ENCODE data around the gene TRIP6.

The TRIP6 gene

DNA sequence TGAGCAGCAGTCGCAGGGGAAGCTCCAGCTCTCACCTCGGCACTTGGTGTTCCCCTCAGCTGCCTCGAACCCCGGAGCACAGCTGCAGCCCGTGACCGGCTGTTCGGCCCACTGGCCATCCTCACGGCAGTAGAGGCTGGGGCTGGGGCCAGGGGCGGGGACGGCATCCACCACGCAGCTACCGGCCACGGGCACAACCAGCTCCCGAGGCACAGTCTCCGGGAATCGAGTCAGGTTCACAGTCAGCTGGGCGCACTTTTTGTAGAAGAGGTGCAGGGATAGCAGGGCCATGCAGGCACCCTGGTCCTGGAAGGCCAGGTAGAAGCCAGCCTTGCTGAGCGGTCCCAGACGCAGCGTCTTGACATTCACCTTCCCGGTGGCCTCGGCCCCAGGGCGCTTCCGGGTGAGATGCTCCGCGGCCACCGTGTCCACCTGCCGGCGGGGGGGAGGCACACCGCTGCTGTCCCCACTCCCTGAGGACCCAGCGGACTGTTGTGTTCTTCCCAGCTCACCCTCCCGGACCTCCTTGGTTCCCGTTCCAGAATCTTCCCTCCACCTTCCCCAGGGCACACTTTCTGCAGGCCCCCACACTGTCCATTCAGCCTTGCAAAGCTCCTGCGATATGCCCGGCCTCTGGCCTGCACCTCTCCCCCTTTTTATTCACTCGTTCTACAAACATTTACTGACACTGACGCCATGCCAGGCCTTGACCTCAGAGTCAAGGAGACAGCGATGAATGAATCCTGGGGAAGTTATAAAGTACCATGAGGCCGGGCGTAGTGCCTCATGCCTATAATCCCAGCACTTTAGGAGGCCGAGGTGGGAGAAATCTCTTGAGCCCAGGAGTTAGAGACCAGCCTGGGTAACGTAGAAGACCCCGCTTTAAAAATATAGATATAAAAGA is 44.7 kb upstream of the TRIP6 start:
- H3K23ac ChIP-seq (ENCODE audit: low read depth, low read length, poor library complexity): peak overlapping the region; percentile 55

DNA sequence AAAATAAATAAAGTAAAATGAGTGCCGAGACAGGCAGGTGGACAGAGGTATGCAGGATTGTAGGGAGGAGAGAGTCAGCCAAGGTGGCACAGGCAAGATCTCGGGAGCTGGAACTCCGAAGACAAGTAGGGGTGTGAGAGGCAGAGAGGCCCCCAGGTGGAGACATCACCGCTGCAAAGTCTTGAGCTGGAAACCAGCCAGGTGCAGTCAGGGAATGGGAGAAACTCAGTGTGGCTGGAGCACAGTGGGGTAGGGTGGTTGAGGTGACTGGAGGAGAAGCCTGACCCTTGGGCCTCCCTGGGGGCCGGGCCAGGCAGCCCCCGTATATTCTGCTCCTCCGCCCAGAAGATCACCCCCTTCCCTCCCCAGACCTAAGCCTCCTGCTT is 44.1 kb upstream of the TRIP6 start:
- WGBS, 2 donors (ENCODE audit: extremely low coverage in 2 of 2, insufficient read length in 2 of 2, insufficient replicate concordance in 1 of 2): no CpG with 5 or more reads among the region's 7 CpGs
- Histone ChIP-seq H3K18ac (ENCODE audit: low read length) (no peak overlapping the region), H2BK12ac (ENCODE audit: low read length) (no peak overlapping the region), H3K9ac (ENCODE audit: low read depth, low read length, poor library complexity) (no peak overlapping the region), H3K4ac (ENCODE audit: low read length) (no peak overlapping the region), H2BK15ac (ENCODE audit: low read length) (no peak overlapping the region), H3K4me3 (ENCODE audit: low read length in 2 of 2) (no peak overlapping the region), H3K9me3 (replicated peaks in 1 of 2; ENCODE audit: control insufficient read depth in 2 of 2, insufficient read depth in 1 of 2, low read depth in 1 of 2, low read length in 2 of 2) (peaks cover 0 to 2% of the 10 kb centered on the region in 2 donors), H3K27me3 (ENCODE audit: control insufficient read depth in 3 of 3, insufficient read depth in 3 of 3, low read depth in 1 of 3, low read length in 3 of 3) (no peaks in the 10 kb centered on the region), H3K79me1 (ENCODE audit: low read depth, low read length) (peaks cover 23% of the 10 kb centered on the region), H3K14ac (ENCODE audit: low read length) (no peak overlapping the region), H2BK5ac (ENCODE audit: low read length) (no peak overlapping the region), H4K91ac (ENCODE audit: low read depth, low read length, poor library complexity) (no peak overlapping the region), H3K27ac (replicated peaks; ENCODE audit: low read length) (no peak overlapping the region), H3K4me2 (ENCODE audit: insufficient read depth, low read length, poor library complexity, severe bottlenecking) (no peak overlapping the region), H2BK120ac (ENCODE audit: low read depth, low read length) (no peak overlapping the region), H3K23ac (ENCODE audit: low read depth, low read length, poor library complexity) (peak overlapping the region; percentile 96), H3K36me3 (replicated peaks in 1 of 2; ENCODE audit: control insufficient read depth in 2 of 2, insufficient read depth in 2 of 2, low read length in 2 of 2) (peaks cover 50 to 75% of the 10 kb centered on the region in 2 donors), H2AK5ac (ENCODE audit: low read depth, low read length) (no peak overlapping the region), H2AFZ (ENCODE audit: low read length) (no peak overlapping the region), H3K4me1 (ENCODE audit: control insufficient read depth in 2 of 2, insufficient read depth in 1 of 2, low read depth in 1 of 2, low read length in 2 of 2) (peaks cover 10% of the 10 kb centered on the region in 2 donors), H4K8ac (ENCODE audit: low read depth, low read length) (no peak overlapping the region)
- DNase-seq (ENCODE audit: low spot score): no peak

More for the DNA sequence above, 44.7 kb upstream of the TRIP6 start:
- Histone ChIP-seq H3K36me3 (replicated peaks in 1 of 2; ENCODE audit: control insufficient read depth in 2 of 2, insufficient read depth in 2 of 2, low read length in 2 of 2) (peaks cover 51 to 79% of the 10 kb centered on the region in 2 donors), H3K9me3 (replicated peaks in 1 of 2; ENCODE audit: control insufficient read depth in 2 of 2, insufficient read depth in 1 of 2, low read depth in 1 of 2, low read length in 2 of 2) (peaks cover 0 to 2% of the 10 kb centered on the region in 2 donors), H3K4ac (ENCODE audit: low read length) (no peak overlapping the region), H3K14ac (ENCODE audit: low read length) (no peak overlapping the region), H2BK15ac (ENCODE audit: low read length) (no peak overlapping the region), H3K4me2 (ENCODE audit: insufficient read depth, low read length, poor library complexity, severe bottlenecking) (no peak overlapping the region), H2BK120ac (ENCODE audit: low read depth, low read length) (no peak overlapping the region), H3K27me3 (ENCODE audit: control insufficient read depth in 3 of 3, insufficient read depth in 3 of 3, low read depth in 1 of 3, low read length in 3 of 3) (no peaks in the 10 kb centered on the region), H3K9ac (ENCODE audit: low read depth, low read length, poor library complexity) (no peak overlapping the region), H2AFZ (ENCODE audit: low read length) (no peak overlapping the region), H3K27ac (replicated peaks; ENCODE audit: low read length) (no peak overlapping the region), H3K18ac (ENCODE audit: low read length) (no peak overlapping the region), H4K91ac (ENCODE audit: low read depth, low read length, poor library complexity) (no peak overlapping the region), H2AK5ac (ENCODE audit: low read depth, low read length) (no peak overlapping the region), H4K8ac (ENCODE audit: low read depth, low read length) (no peak overlapping the region), H3K4me3 (ENCODE audit: low read length in 2 of 2) (no peak overlapping the region), H2BK5ac (ENCODE audit: low read length) (no peak overlapping the region), H2BK12ac (ENCODE audit: low read length) (no peak overlapping the region), H3K79me1 (ENCODE audit: low read depth, low read length) (peaks cover 23% of the 10 kb centered on the region), H3K4me1 (ENCODE audit: control insufficient read depth in 2 of 2, insufficient read depth in 1 of 2, low read depth in 1 of 2, low read length in 2 of 2) (peaks cover 10% of the 10 kb centered on the region in 2 donors)
- WGBS, 2 donors (ENCODE audit: extremely low coverage in 2 of 2, insufficient read length in 2 of 2, insufficient replicate concordance in 1 of 2): no CpG with 5 or more reads among the region's 43 CpGs
- no peak for DNase-seq (ENCODE audit: low spot score)

DNA sequence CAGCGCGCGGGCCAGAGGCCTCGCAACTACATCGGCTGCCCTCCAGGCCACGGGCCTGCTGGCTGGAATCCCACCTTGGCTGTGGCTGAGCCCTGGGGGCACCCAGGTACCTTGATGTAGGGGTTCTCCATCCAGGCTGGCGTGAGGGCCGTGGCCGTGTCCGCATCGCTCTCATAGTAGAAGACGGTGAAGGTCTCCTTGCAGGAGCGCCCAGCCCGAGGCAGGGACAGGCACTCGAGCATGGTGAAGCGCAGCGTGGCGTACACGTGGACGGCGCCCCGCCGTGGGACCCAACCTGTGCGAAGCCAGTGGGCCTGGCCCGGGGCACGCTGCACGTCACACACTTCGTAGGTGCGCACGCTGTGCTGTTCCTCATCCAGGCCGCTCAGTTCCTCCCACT is 43.7 kb upstream of the TRIP6 start:
- WGBS, 2 donors (ENCODE audit: extremely low coverage in 2 of 2, insufficient read length in 2 of 2, insufficient replicate concordance in 1 of 2): no CpG with 5 or more reads among the region's 31 CpGs
- H3K4me2 ChIP-seq (ENCODE audit: insufficient read depth, low read length, poor library complexity, severe bottlenecking): no peak overlapping the region
- peaks cover 47 to 71% of the 10 kb centered on the region in 2 donors for H3K36me3 ChIP-seq (replicated peaks in 1 of 2; ENCODE audit: control insufficient read depth in 2 of 2, insufficient read depth in 2 of 2, low read length in 2 of 2)

DNA sequence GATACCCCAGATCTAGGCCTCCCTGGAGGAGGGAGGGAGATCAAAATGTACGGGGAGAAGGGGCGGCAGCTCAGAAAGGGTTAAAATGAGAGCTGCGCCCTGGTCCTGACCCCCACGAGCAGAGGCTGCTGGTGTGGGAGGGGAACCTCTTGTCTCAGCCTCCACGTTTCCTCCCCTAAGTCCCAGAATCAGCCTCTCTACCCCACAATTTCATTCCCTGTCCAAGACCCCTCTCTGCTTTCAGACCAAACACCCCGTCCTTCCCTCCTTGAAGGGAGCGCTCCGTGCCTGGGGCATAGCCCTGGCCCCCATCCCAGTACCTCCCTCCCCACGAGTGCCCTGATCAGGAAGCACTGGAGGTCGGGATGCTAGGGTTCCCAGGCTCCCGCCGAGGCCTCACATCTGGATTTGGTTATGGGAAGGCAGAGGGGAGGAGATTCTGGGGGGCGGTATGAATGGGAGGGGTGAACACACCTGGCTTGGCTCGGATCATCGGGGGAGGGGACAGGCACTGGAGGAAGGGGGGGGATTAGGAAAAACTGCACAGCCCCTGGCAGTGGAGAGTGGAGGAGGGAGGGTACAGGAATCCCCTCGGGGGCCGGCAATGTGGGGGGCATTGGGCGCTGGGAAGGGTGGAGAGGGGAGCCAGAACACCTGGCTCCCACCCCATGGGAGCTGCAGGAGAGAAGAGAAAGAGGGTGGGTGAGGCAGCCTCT is 42.5 kb upstream of the TRIP6 start:
- Histone ChIP-seq H3K4me3 (ENCODE audit: low read length in 2 of 2) (peak overlapping the region; percentile 94 to 99), H3K4me1 (ENCODE audit: control insufficient read depth in 2 of 2, insufficient read depth in 1 of 2, low read depth in 1 of 2, low read length in 2 of 2) (peaks cover 10 to 14% of the 10 kb centered on the region in 2 donors), H2BK15ac (ENCODE audit: low read length) (no peak overlapping the region), H2BK5ac (ENCODE audit: low read length) (no peak overlapping the region), H3K9ac (ENCODE audit: low read depth, low read length, poor library complexity) (peak overlapping the region; percentile 72), H2BK12ac (ENCODE audit: low read length) (no peak overlapping the region), H2AK5ac (ENCODE audit: low read depth, low read length) (no peak overlapping the region), H3K27me3 (ENCODE audit: control insufficient read depth in 3 of 3, insufficient read depth in 3 of 3, low read depth in 1 of 3, low read length in 3 of 3) (no peaks in the 10 kb centered on the region), H3K9me3 (replicated peaks in 1 of 2; ENCODE audit: control insufficient read depth in 2 of 2, insufficient read depth in 1 of 2, low read depth in 1 of 2, low read length in 2 of 2) (peaks cover 0 to 2% of the 10 kb centered on the region in 2 donors), H3K23ac (ENCODE audit: low read depth, low read length, poor library complexity) (no peak overlapping the region), H3K4ac (ENCODE audit: low read length) (no peak overlapping the region), H4K91ac (ENCODE audit: low read depth, low read length, poor library complexity) (no peak overlapping the region), H2AFZ (ENCODE audit: low read length) (no peak overlapping the region), H3K14ac (ENCODE audit: low read length) (peak overlapping the region; percentile 14), H3K27ac (replicated peaks; ENCODE audit: low read length) (no peak overlapping the region), H3K4me2 (ENCODE audit: insufficient read depth, low read length, poor library complexity, severe bottlenecking) (peak overlapping the region; percentile 83), H3K36me3 (replicated peaks in 1 of 2; ENCODE audit: control insufficient read depth in 2 of 2, insufficient read depth in 2 of 2, low read length in 2 of 2) (peaks cover 40 to 60% of the 10 kb centered on the region in 2 donors), H3K18ac (ENCODE audit: low read length) (no peak overlapping the region), H2BK120ac (ENCODE audit: low read depth, low read length) (no peak overlapping the region), H4K8ac (ENCODE audit: low read depth, low read length) (no peak overlapping the region), H3K79me1 (ENCODE audit: low read depth, low read length) (peaks cover 19% of the 10 kb centered on the region)
- no peak for DNase-seq (ENCODE audit: low spot score)
- no CpG with 5 or more reads among the region's 18 CpGs for WGBS, 2 donors (ENCODE audit: extremely low coverage in 2 of 2, insufficient read length in 2 of 2, insufficient replicate concordance in 1 of 2)

More for the DNA sequence above, 43.7 kb upstream of the TRIP6 start:
- Histone ChIP-seq H3K9me3 (replicated peaks in 1 of 2; ENCODE audit: control insufficient read depth in 2 of 2, insufficient read depth in 1 of 2, low read depth in 1 of 2, low read length in 2 of 2) (peaks cover 0 to 2% of the 10 kb centered on the region in 2 donors), H3K79me1 (ENCODE audit: low read depth, low read length) (peaks cover 23% of the 10 kb centered on the region), H3K18ac (ENCODE audit: low read length) (no peak overlapping the region), H2BK15ac (ENCODE audit: low read length) (no peak overlapping the region), H3K4me3 (ENCODE audit: low read length in 2 of 2) (peak overlapping the region in 1 of 2 donors; percentile 48), H3K23ac (ENCODE audit: low read depth, low read length, poor library complexity) (peak overlapping the region; percentile 96), H3K4ac (ENCODE audit: low read length) (no peak overlapping the region), H3K27me3 (ENCODE audit: control insufficient read depth in 3 of 3, insufficient read depth in 3 of 3, low read depth in 1 of 3, low read length in 3 of 3) (no peaks in the 10 kb centered on the region), H3K27ac (replicated peaks; ENCODE audit: low read length) (no peak overlapping the region), H3K4me1 (ENCODE audit: control insufficient read depth in 2 of 2, insufficient read depth in 1 of 2, low read depth in 1 of 2, low read length in 2 of 2) (peaks cover 10 to 11% of the 10 kb centered on the region in 2 donors), H4K91ac (ENCODE audit: low read depth, low read length, poor library complexity) (no peak overlapping the region), H2BK12ac (ENCODE audit: low read length) (no peak overlapping the region), H3K9ac (ENCODE audit: low read depth, low read length, poor library complexity) (peak overlapping the region; percentile 30), H2BK120ac (ENCODE audit: low read depth, low read length) (no peak overlapping the region), H2BK5ac (ENCODE audit: low read length) (no peak overlapping the region), H3K14ac (ENCODE audit: low read length) (no peak overlapping the region), H4K8ac (ENCODE audit: low read depth, low read length) (no peak overlapping the region), H2AK5ac (ENCODE audit: low read depth, low read length) (no peak overlapping the region), H2AFZ (ENCODE audit: low read length) (no peak overlapping the region)
- DNase-seq (ENCODE audit: low spot score): no peak

Measured in neuronal stem cell (in vitro differentiated cells).